Natural killer cell (primary cell): ENCODE measurements around the gene MS4A13. TPM values are rescaled to one million over a fixed set of nuclear protein-coding genes. Genes with fewer than 3 reads are reported as not detected.
"Not testable (repeated sequence)": the region's sequence is repeated elsewhere in the genome, so short reads cannot be mapped to it uniquely, and the experiment has no call there.

ENCODE experiments used
- ATAC-seq, 3 donors: fragments of 150-1000 bp in 2 of 3; fragments of 200-7000 bp in 1 of 3; cut with Tn5 transposase; 1 replicate in 1 of 3; 2 replicates in 2 of 3; pipeline ENCODE4 v1.10.0; 2021; ENCODE audit warnings: mild to moderate bottlenecking in 2 of 3, moderate library complexity in 2 of 3
- DNase-seq, 2 donors: peaks; one replicate each; pipeline versions ENCODE4 v3.0.0 to v3.0.0-alpha.2; 2013 to 2021; ENCODE audit warnings: mixed read lengths in 1 of 2
- H3K27ac ChIP-seq: one replicate; pipeline ENCODE4 v1.5.1; 2013; ENCODE audit warnings: mild to moderate bottlenecking, low read length
- H3K27me3 ChIP-seq: one replicate; pipeline ENCODE4 v1.6.1; 2013; ENCODE audit warnings: low read length; ENCODE audit not compliant: control insufficient read depth, insufficient read depth
- H3K36me3 ChIP-seq: one replicate; pipeline ENCODE4 v1.6.1; 2013; ENCODE audit warnings: low read length; ENCODE audit not compliant: control insufficient read depth, insufficient read depth
- H3K4me1 ChIP-seq: one replicate; pipeline ENCODE4 v1.6.1; 2013; ENCODE audit warnings: low read length; ENCODE audit not compliant: control insufficient read depth, insufficient read depth
- H3K4me3 ChIP-seq: one replicate; pipeline ENCODE4 v1.5.1; 2013; ENCODE audit warnings: low read length
- H3K9me3 ChIP-seq: one replicate; pipeline ENCODE4 v1.6.1; 2013; ENCODE audit warnings: low read length; ENCODE audit not compliant: control insufficient read depth, insufficient read depth
- H3K27ac Mint-ChIP-seq, 2 donors: one replicate each; pipeline ENCODE4 v1.8.0; 2022; ENCODE audit warnings: mild to moderate bottlenecking in 2 of 2, mixed read lengths in 2 of 2, moderate library complexity in 1 of 2
- H3K27me3 Mint-ChIP-seq, 2 donors: one replicate each; pipeline ENCODE4 v1.8.0; 2022; ENCODE audit warnings: low read depth in 2 of 2, mixed read lengths in 2 of 2
- H3K36me3 Mint-ChIP-seq: one replicate; pipeline ENCODE4 v1.8.0; 2022; ENCODE audit warnings: mixed read lengths
- H3K4me1 Mint-ChIP-seq, 2 donors: one replicate each; pipeline ENCODE4 v1.8.0; 2022; ENCODE audit warnings: mixed read lengths in 2 of 2
- H3K4me3 Mint-ChIP-seq: one replicate; pipeline ENCODE4 v1.8.0; 2022; ENCODE audit warnings: mild to moderate bottlenecking, moderate library complexity, mixed read lengths
- H3K9me3 Mint-ChIP-seq, 2 donors: one replicate each; pipeline ENCODE4 v1.8.0; 2022; ENCODE audit warnings: mixed read lengths in 2 of 2
- WGBS: methylation state at CpG from one replicate; pipeline ENCODE4 v1.1.7; 2013; ENCODE audit warnings: missing lambda C conversion rate; ENCODE audit not compliant: insufficient coverage; 5-methylcytosine and 5-hydroxymethylcytosine counted together
- intact Hi-C: fragments of 100-400 bp; cut with micrococcal nuclease; formaldehyde crosslinking; loops from one replicate; pipeline ENCODE4 v1.14.2; 2022
- total RNA-seq, 4 donors: library from RNA; stranded (reverse); fragments of 120-200 nt in 1 of 4; gene quantifications; one replicate each; pipeline versions ENCODE4 v1.2.3 to v1.2.4, GENCODE V29; 2013 to 2022
- TF ChIP-seq, protein P1 (sequence below): fragments of 200-600 bp; IDR thresholded peaks from one replicate; pipeline ENCODE4 v1.8.0; 2022; ENCODE audit warnings: antibody characterized with exemption

Gene MS4A13
- total RNA-seq, 3 donors from 2014 or later (not counting 1 experiment from before 2014, with no cell fraction given), result not detected

DNA sequence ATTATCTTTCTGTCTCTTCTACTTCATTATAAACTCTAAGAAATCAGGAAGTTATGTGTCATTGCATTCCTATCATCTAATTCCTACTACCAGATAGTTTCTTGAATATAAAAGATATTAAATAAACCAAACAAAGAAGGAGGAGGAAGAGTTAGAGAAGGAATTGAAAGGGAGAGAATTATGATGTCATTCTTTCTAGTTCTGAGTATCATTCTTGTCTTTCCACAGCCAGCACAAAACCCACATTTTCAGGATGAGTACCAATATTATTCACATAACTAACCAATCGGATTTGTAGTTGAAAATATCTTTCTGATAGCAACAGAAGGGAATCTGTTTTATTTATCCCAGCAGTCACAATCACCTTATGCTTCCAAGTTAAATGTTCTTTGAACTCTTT, 13.3 kb downstream of the MS4A13 start:
- H3K36me3 ChIP-seq, result no peaks in the 10 kb centered on the region
- H3K4me3 ChIP-seq, result no peak overlapping the region
- H3K27me3 ChIP-seq, result no peaks in the 10 kb centered on the region
- Mint-ChIP-seq H3K4me3 (no peak overlapping the region), H3K27ac (no peak overlapping the region), H3K9me3 (peaks cover 2 to 4% of the 10 kb centered on the region in 2 donors), H3K27me3 (peaks cover 9 to 33% of the 10 kb centered on the region in 2 donors), H3K36me3 (no peaks in the 10 kb centered on the region), H3K4me1 (no peaks in the 10 kb centered on the region)
- H3K27ac ChIP-seq, result no peak overlapping the region
- no peaks in the 10 kb centered on the region for H3K9me3 ChIP-seq
- H3K4me1 ChIP-seq, result no peaks in the 10 kb centered on the region
- ATAC-seq, result no peak
- WGBS, result no CpG with 5 or more reads among the region's 1 CpG
- intact Hi-C loops, result no loop called here
- TF ChIP-seq, protein P1, sequence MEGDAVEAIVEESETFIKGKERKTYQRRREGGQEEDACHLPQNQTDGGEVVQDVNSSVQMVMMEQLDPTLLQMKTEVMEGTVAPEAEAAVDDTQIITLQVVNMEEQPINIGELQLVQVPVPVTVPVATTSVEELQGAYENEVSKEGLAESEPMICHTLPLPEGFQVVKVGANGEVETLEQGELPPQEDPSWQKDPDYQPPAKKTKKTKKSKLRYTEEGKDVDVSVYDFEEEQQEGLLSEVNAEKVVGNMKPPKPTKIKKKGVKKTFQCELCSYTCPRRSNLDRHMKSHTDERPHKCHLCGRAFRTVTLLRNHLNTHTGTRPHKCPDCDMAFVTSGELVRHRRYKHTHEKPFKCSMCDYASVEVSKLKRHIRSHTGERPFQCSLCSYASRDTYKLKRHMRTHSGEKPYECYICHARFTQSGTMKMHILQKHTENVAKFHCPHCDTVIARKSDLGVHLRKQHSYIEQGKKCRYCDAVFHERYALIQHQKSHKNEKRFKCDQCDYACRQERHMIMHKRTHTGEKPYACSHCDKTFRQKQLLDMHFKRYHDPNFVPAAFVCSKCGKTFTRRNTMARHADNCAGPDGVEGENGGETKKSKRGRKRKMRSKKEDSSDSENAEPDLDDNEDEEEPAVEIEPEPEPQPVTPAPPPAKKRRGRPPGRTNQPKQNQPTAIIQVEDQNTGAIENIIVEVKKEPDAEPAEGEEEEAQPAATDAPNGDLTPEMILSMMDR, result no peak
- no peak for DNase-seq

DNA sequence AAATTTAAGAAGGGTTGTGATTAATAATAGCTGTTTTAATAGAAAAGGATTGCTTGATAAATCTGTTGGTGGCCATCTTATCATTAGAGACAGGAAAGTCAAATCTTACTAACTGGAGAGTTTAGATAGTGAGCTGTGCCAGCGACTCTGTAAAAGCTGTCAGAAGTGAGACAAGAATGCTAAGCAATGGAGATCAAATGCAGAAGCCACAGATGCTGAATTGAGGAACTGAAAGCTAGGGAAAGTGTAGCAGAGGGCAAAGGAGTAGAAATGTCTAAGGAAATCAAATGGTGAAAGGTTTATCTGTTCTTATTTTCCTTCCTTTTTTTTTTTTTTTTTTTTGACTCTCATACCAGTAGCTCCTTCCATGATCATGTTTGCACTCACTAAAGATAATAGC, 13.7 kb downstream of the MS4A13 start:
- no peak for DNase-seq
- no peaks in the 10 kb centered on the region for H3K4me1 Mint-ChIP-seq
- intact Hi-C loops, result no loop called here
- 0% methylated on average over 1 of the region's 1 CpG for WGBS
- TF ChIP-seq, protein P1, result no peak
- peaks cover 9 to 33% of the 10 kb centered on the region in 2 donors for H3K27me3 Mint-ChIP-seq
- no peaks in the 10 kb centered on the region for H3K27me3 ChIP-seq
- no peak overlapping the region for H3K27ac Mint-ChIP-seq
- no peaks in the 10 kb centered on the region for H3K9me3 ChIP-seq
- no peak overlapping the region for H3K4me3 Mint-ChIP-seq
- no peak overlapping the region for H3K4me3 ChIP-seq
- ATAC-seq, result no peak
- no peak overlapping the region for H3K27ac ChIP-seq
- no peaks in the 10 kb centered on the region for H3K36me3 ChIP-seq
- no peaks in the 10 kb centered on the region for H3K4me1 ChIP-seq
- H3K36me3 Mint-ChIP-seq, result no peaks in the 10 kb centered on the region
- peaks cover 2 to 4% of the 10 kb centered on the region in 2 donors for H3K9me3 Mint-ChIP-seq

- Histone ChIP-seq H3K4me1 (no peaks in the 10 kb centered on the region), H3K36me3 (no peaks in the 10 kb centered on the region), H3K4me3 (no peak overlapping the region), H3K27ac (no peak overlapping the region), H3K9me3 (no peaks in the 10 kb centered on the region), H3K27me3 (no peaks in the 10 kb centered on the region)
- Mint-ChIP-seq H3K4me3 (no peak overlapping the region), H3K36me3 (no peaks in the 10 kb centered on the region), H3K27me3 (peaks cover 9 to 33% of the 10 kb centered on the region in 2 donors), H3K4me1 (no peaks in the 10 kb centered on the region), H3K27ac (no peak overlapping the region), H3K9me3 (peaks cover 2 to 4% of the 10 kb centered on the region in 2 donors)
- ATAC-seq (no peak), DNase-seq (no peak)
- 88% methylated on average over 3 of the region's 3 CpGs for WGBS
- TF ChIP-seq, protein P1, result no peak
- intact Hi-C loops, result no loop called here
Measured at GRCh38 chr11:60530454-60531100, 15.4 kb downstream of the MS4A13 start.

- H3K27ac ChIP-seq, H3K36me3 ChIP-seq, H3K4me3 ChIP-seq, H3K9me3 ChIP-seq, H3K4me1 ChIP-seq, H3K27me3 ChIP-seq, H3K36me3 Mint-ChIP-seq, H3K4me3 Mint-ChIP-seq, H3K27ac Mint-ChIP-seq, ATAC-seq, H3K4me1 Mint-ChIP-seq, intact Hi-C loops, DNase-seq, H3K9me3 Mint-ChIP-seq: not testable (repeated sequence)
- WGBS, result 94% methylated on average over 6 of the region's 18 CpGs
- H3K27me3 Mint-ChIP-seq, result peaks cover 9 to 33% of the 10 kb centered on the region in 2 donors
Measured at GRCh38 chr11:60532383-60532782, 17.2 kb downstream of the MS4A13 start.

DNA sequence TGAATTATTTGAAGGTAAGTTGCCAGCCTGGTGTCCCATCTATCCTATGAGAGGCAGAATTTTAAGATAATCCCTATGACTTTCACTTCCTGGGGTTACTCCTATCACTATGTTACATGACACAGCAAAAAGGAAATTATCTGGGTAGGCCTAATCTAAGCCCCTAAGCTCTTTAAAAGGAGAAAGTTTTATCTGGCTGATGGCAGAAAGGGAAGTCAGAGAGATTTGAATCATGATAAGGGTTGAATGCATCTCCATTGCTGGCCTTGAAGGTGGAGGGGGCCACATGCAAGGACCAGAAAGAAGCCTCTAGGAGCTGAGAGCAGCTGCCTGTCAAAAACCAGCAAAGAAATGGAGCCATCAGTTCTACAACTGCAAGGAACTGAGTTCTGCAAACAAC, 23.4 kb downstream of the MS4A13 start:
- H3K4me3 ChIP-seq, H3K9me3 Mint-ChIP-seq, intact Hi-C loops, H3K9me3 ChIP-seq, H3K36me3 ChIP-seq, H3K4me1 ChIP-seq, H3K36me3 Mint-ChIP-seq, H3K4me1 Mint-ChIP-seq, DNase-seq, H3K27me3 Mint-ChIP-seq, ATAC-seq, H3K4me3 Mint-ChIP-seq, H3K27ac ChIP-seq, H3K27ac Mint-ChIP-seq, H3K27me3 ChIP-seq: not testable (repeated sequence)
